PC-3 (cell line): Measurements from ENCODE around the gene CTBP2.

Experiments used
- CTCF ChIP-seq: fragments of 300-600 bp; sonication (generic); conservative IDR thresholded peaks from 2 replicates; pipeline ENCODE4 v1.5.1; 2017; ENCODE audit warnings: antibody characterized with exemption, low read depth, mild to moderate bottlenecking, low read length
- EZH2 ChIP-seq: fragments of 300-600 bp; sonication (generic); IDR thresholded peaks from one replicate; pipeline ENCODE4 v1.6.1; 2017; ENCODE audit warnings: antibody characterized with exemption, mild to moderate bottlenecking, low read length; ENCODE audit not compliant: unreplicated experiment
- EZH2phosphoT487 ChIP-seq: fragments of 300-600 bp; sonication (generic); IDR thresholded peaks from 2 replicates; pipeline ENCODE4 v1.6.1; 2018; ENCODE audit warnings: mild to moderate bottlenecking, antibody characterized with exemption, low read length, borderline replicate concordance

GRCh38 chr10:125145636-125146035, 14.7 kb downstream of the CTBP2 start:
- TF ChIP-seq EZH2 (no peak), CTCF (no peak), EZH2phosphoT487 (no peak)
